Mesenchymal stem cell (in vitro differentiated cells and primary cell): ENCODE data around the gene ENPP3.

ENCODE experiments used
- DNase-seq: peaks from one replicate; pipeline ENCODE4 v3.0.0-alpha.2; 2013
- H2AFZ ChIP-seq: one replicate; pipeline ENCODE4 v1.6.1; 2013; ENCODE audit warnings: low read depth, mild to moderate bottlenecking, control low read depth, inconsistent platforms, low read length, moderate library complexity
- H2AK5ac ChIP-seq: 2 replicates; pipeline ENCODE4 v1.6.1; 2013; ENCODE audit warnings: low read length, moderate library complexity, mild to moderate bottlenecking, inconsistent platforms; ENCODE audit not compliant: severe bottlenecking
- H2BK120ac ChIP-seq: one replicate; pipeline ENCODE4 v1.6.1; 2013; ENCODE audit warnings: low read depth, mild to moderate bottlenecking, inconsistent platforms, low read length, moderate library complexity
- H2BK12ac ChIP-seq, 2 experiments: one replicate each; pipeline ENCODE4 v1.6.1; 2013; ENCODE audit warnings: inconsistent platforms in 2 of 2, low read length in 2 of 2, mild to moderate bottlenecking in 2 of 2, moderate library complexity in 2 of 2, control low read depth in 1 of 2
- H2BK15ac ChIP-seq: one replicate; pipeline ENCODE4 v1.6.1; 2013; ENCODE audit warnings: mild to moderate bottlenecking, low read depth, inconsistent platforms; ENCODE audit not compliant: poor library complexity, severe bottlenecking
- H2BK5ac ChIP-seq: 2 replicates; pipeline ENCODE4 v1.6.1; 2013; ENCODE audit warnings: low read depth, mild to moderate bottlenecking, low read length, control low read depth, inconsistent platforms; ENCODE audit not compliant: poor library complexity, severe bottlenecking
- H3K14ac ChIP-seq, 2 experiments: one replicate each; pipeline ENCODE4 v1.6.1; 2013; ENCODE audit warnings: inconsistent platforms in 2 of 2, low read length in 2 of 2, control low read depth in 1 of 2, mild to moderate bottlenecking in 1 of 2, moderate library complexity in 1 of 2
- H3K18ac ChIP-seq, 2 experiments: one replicate each; pipeline ENCODE4 v1.6.1; 2013; ENCODE audit warnings: inconsistent platforms in 2 of 2, low read length in 2 of 2, control low read depth in 1 of 2, low read depth in 1 of 2, mild to moderate bottlenecking in 1 of 2
- H3K23ac ChIP-seq, 2 experiments: one replicate each; pipeline ENCODE4 v1.6.1; 2013; ENCODE audit warnings: inconsistent platforms in 2 of 2, low read length in 2 of 2, mild to moderate bottlenecking in 2 of 2, moderate library complexity in 2 of 2, control low read depth in 1 of 2
- H3K27ac ChIP-seq: 2 replicates; pipeline ENCODE4 v1.5.1; 2013; ENCODE audit warnings: mild to moderate bottlenecking, moderate library complexity, low read length, control low read depth, inconsistent platforms; ENCODE audit not compliant: poor library complexity, severe bottlenecking
- H3K27me3 ChIP-seq, 2 experiments: 2 replicates each; pipeline versions ENCODE4 v1.6.1 to v1.7.0; 2013; ENCODE audit warnings: low read length in 2 of 2, mild to moderate bottlenecking in 2 of 2, moderate library complexity in 2 of 2, control low read depth in 1 of 2, inconsistent platforms in 1 of 2; ENCODE audit not compliant: control insufficient read depth in 1 of 2, insufficient read depth in 1 of 2
- H3K36me3 ChIP-seq, 2 experiments: 2 replicates each; pipeline versions ENCODE4 v1.6.1 to v1.7.0; 2013; ENCODE audit warnings: low read length in 2 of 2, control low read depth in 1 of 2, inconsistent platforms in 1 of 2, low read depth in 1 of 2, mild to moderate bottlenecking in 1 of 2; ENCODE audit not compliant: insufficient read depth in 2 of 2, control insufficient read depth in 1 of 2
- H3K4ac ChIP-seq, 2 experiments: one replicate each; pipeline ENCODE4 v1.6.1; 2013; ENCODE audit warnings: inconsistent platforms in 2 of 2, low read length in 2 of 2, mild to moderate bottlenecking in 2 of 2, moderate library complexity in 2 of 2, control low read depth in 1 of 2, low read depth in 1 of 2
- H3K4me1 ChIP-seq: 2 replicates; pipeline ENCODE4 v1.6.1; 2013; ENCODE audit warnings: low read depth, low read length, control low read depth; ENCODE audit not compliant: control insufficient read depth, insufficient read depth
- H3K4me2 ChIP-seq: 2 replicates; pipeline ENCODE4 v1.6.1; 2013; ENCODE audit warnings: low read length, mild to moderate bottlenecking, inconsistent platforms; ENCODE audit not compliant: poor library complexity, severe bottlenecking
- H3K4me3 ChIP-seq, 2 experiments: 2 replicates each; pipeline versions ENCODE4 v1.5.1 to v1.7.0; 2013; ENCODE audit warnings: low read length in 2 of 2, mild to moderate bottlenecking in 2 of 2, control low read depth in 1 of 2, low read depth in 1 of 2; ENCODE audit not compliant: insufficient read depth in 1 of 2
- H3K79me1 ChIP-seq: replicated peaks from 2 replicates; pipeline ENCODE4 v1.6.1; 2013; ENCODE audit warnings: mild to moderate bottlenecking, control low read depth, low read length, inconsistent platforms; ENCODE audit not compliant: poor library complexity, severe bottlenecking
- H3K9ac ChIP-seq: 2 replicates; pipeline ENCODE4 v1.7.0; 2013; ENCODE audit warnings: mild to moderate bottlenecking, low read length, moderate library complexity
- H3K9me3 ChIP-seq: 2 replicates; pipeline ENCODE4 v1.7.0; 2013; ENCODE audit warnings: mild to moderate bottlenecking, low read length; ENCODE audit not compliant: control insufficient read depth
- H4K8ac ChIP-seq: one replicate; pipeline ENCODE4 v1.6.1; 2013; ENCODE audit warnings: inconsistent platforms, mild to moderate bottlenecking, low read length, moderate library complexity
- H4K91ac ChIP-seq: one replicate; pipeline ENCODE4 v1.6.1; 2013; ENCODE audit warnings: mild to moderate bottlenecking, low read length, inconsistent platforms
- WGBS: methylation state at CpG from one replicate; pipeline ENCODE4 v1.1.7; 2013; ENCODE audit warnings: mixed read lengths; 5-methylcytosine and 5-hydroxymethylcytosine counted together

Gene ENPP3

DNA sequence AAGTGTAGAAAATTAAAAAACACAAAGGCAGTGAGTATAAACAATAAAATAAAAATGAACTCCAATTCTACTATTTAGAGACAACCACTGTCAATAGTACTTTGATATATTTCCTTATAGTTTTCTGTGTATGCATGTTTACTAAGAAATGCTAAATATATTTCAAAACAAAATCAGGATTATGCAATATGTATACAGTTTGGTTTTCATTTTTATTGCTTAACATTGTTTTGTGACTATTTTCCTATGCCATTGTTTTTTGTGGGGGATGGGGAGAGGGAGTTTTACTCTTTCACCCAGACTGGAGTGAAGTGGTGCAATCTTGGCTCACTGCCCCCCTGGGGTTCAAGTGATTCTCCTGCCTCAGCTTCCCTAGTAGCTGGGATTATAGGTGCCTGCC is 44.5 kb downstream of the ENPP3 start:
- H4K91ac ChIP-seq = peak overlapping the region; percentile 27
- H3K4me3 ChIP-seq = no peak overlapping the region
- H2BK120ac ChIP-seq = no peak overlapping the region
- no peak overlapping the region for H3K4me2 ChIP-seq
- no peaks in the 10 kb centered on the region for H3K79me1 ChIP-seq
- no peak overlapping the region for H3K23ac ChIP-seq
- no peaks in the 10 kb centered on the region for H3K9me3 ChIP-seq
- H3K36me3 ChIP-seq = no peaks in the 10 kb centered on the region
- no peaks in the 10 kb centered on the region for H3K4me1 ChIP-seq
- no peak overlapping the region for H3K4ac ChIP-seq
- no peak for DNase-seq
- no peak overlapping the region for H3K18ac ChIP-seq
- H2BK12ac ChIP-seq = no peak overlapping the region
- no peak overlapping the region for H3K27ac ChIP-seq
- no peak overlapping the region for H2AFZ ChIP-seq
- H3K14ac ChIP-seq = no peak overlapping the region
- H2BK5ac ChIP-seq = no peak overlapping the region
- no peak overlapping the region for H3K9ac ChIP-seq
- no peak overlapping the region for H4K8ac ChIP-seq
- no peaks in the 10 kb centered on the region for H3K27me3 ChIP-seq
- H2BK15ac ChIP-seq = no peak overlapping the region
- no peak overlapping the region for H2AK5ac ChIP-seq

DNA sequence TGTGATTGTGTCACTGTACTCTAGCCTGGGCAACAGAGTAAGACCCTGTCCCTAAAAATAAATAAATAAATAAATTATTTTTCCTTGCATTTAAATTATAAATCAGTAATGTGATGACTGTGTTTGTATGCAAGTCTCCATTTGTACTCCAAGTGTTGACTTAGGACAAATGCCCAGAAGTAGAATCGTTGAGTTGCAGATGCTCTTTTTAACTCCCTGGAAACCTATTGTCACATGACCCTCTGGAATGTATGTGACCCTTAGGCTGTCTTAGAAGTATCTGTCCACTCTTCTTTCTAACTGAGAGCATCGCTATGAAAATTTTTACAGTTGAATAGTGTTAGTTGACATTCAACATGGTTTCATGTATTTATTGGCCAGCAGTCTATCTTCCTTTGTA is 45.3 kb downstream of the ENPP3 start:
- Histone ChIP-seq H2BK5ac (no peak overlapping the region), H2BK120ac (no peak overlapping the region), H4K91ac (no peak overlapping the region), H3K14ac (no peak overlapping the region), H3K27ac (no peak overlapping the region), H2AK5ac (no peak overlapping the region), H3K9me3 (no peaks in the 10 kb centered on the region), H3K9ac (no peak overlapping the region), H3K18ac (no peak overlapping the region), H2AFZ (no peak overlapping the region), H2BK15ac (no peak overlapping the region), H3K27me3 (no peaks in the 10 kb centered on the region), H3K4me3 (no peak overlapping the region), H4K8ac (no peak overlapping the region), H3K4me1 (no peaks in the 10 kb centered on the region), H3K4ac (no peak overlapping the region), H3K23ac (no peak overlapping the region), H3K4me2 (no peak overlapping the region), H2BK12ac (no peak overlapping the region), H3K36me3 (no peaks in the 10 kb centered on the region), H3K79me1 (no peaks in the 10 kb centered on the region)
- DNase-seq = no peak
- 93% methylated on average over 2 of the region's 2 CpGs for WGBS

DNA sequence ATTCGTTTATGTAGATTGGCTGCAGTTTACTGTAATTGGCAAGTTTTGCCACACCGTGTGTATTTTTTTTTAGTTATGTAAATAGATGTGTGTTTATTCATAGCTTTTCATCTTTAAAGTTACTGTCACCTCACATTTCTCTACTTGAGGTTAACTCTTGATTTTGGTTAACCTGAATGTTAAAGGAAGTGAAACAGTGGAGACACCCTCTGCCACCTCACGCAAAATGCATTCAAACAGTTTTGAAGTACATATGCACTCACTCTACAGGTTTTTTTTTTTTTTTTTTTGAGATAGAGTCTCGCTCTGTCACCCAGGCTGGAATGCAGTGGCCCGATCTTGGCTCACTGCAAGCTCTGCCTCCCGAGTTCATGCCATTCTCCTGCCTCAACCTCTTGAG is 46.4 kb downstream of the ENPP3 start:
- no peak overlapping the region for H4K8ac ChIP-seq
- H2BK120ac ChIP-seq = no peak overlapping the region
- no peak overlapping the region for H3K27ac ChIP-seq
- no peaks in the 10 kb centered on the region for H3K9me3 ChIP-seq
- no peak overlapping the region for H4K91ac ChIP-seq
- no peak overlapping the region for H3K4ac ChIP-seq
- WGBS = 92% methylated on average over 5 of the region's 6 CpGs
- H3K18ac ChIP-seq = no peak overlapping the region
- no peak overlapping the region for H2BK12ac ChIP-seq
- H3K79me1 ChIP-seq = no peaks in the 10 kb centered on the region
- no peak overlapping the region for H2BK15ac ChIP-seq
- H2AK5ac ChIP-seq = no peak overlapping the region
- H3K4me2 ChIP-seq = no peak overlapping the region
- H3K14ac ChIP-seq = no peak overlapping the region
- no peaks in the 10 kb centered on the region for H3K36me3 ChIP-seq
- no peak overlapping the region for H3K4me3 ChIP-seq
- H2BK5ac ChIP-seq = no peak overlapping the region
- H2AFZ ChIP-seq = no peak overlapping the region
- H3K9ac ChIP-seq = no peak overlapping the region
- H3K23ac ChIP-seq = no peak overlapping the region
- H3K27me3 ChIP-seq = no peaks in the 10 kb centered on the region
- H3K4me1 ChIP-seq = no peaks in the 10 kb centered on the region
- no peak for DNase-seq

DNA sequence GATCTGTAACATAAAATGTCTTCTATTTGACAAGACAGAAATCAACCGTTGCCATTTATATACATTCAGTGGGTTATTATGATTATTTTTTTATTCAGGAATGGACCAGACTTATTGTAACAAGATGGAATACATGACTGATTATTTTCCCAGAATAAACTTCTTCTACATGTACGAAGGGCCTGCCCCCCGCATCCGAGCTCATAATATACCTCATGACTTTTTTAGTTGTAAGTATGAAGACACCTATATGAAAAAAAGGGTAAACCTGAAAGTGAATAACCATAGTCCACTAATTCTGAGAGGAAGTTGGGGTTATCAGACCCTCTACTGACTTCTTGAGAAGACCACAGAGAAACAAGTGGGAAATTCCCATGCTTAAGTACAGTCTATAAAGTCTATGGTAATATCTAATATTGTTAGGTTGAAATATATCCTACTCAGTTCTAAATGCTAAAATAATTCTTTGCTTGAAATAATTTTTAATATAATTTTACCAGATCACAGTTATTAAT is 48.2 kb downstream of the ENPP3 start:
- no peak overlapping the region for H3K4me2 ChIP-seq
- no peak overlapping the region for H2BK15ac ChIP-seq
- H2AFZ ChIP-seq = no peak overlapping the region
- H2BK120ac ChIP-seq = no peak overlapping the region
- no peaks in the 10 kb centered on the region for H3K79me1 ChIP-seq
- no peak overlapping the region for H3K4ac ChIP-seq
- H3K36me3 ChIP-seq = no peaks in the 10 kb centered on the region
- H4K8ac ChIP-seq = no peak overlapping the region
- no peak overlapping the region for H3K4me3 ChIP-seq
- no peaks in the 10 kb centered on the region for H3K27me3 ChIP-seq
- H3K14ac ChIP-seq = no peak overlapping the region
- no peaks in the 10 kb centered on the region for H3K4me1 ChIP-seq
- no peaks in the 10 kb centered on the region for H3K9me3 ChIP-seq
- H3K23ac ChIP-seq = no peak overlapping the region
- WGBS = no CpG with 5 or more reads among the region's 4 CpGs
- H3K27ac ChIP-seq = no peak overlapping the region
- H3K9ac ChIP-seq = no peak overlapping the region
- no peak overlapping the region for H2BK5ac ChIP-seq
- H4K91ac ChIP-seq = no peak overlapping the region
- DNase-seq = no peak
- H2BK12ac ChIP-seq = no peak overlapping the region
- H3K18ac ChIP-seq = no peak overlapping the region
- H2AK5ac ChIP-seq = no peak overlapping the region
